KMS-11 (cell line): ENCODE measurements around the gene PLXNA4.

Source experiments
- H2AFZ ChIP-seq: fragments of 200-600 bp; sonication (generic); 2 replicates; pipeline ENCODE4 v1.6.1; 2016; ENCODE audit warnings: antibody characterized with exemption, mixed run types, low read depth
- H3K27ac ChIP-seq: fragments of 200-600 bp; sonication (generic); 2 replicates; pipeline ENCODE4 v1.6.1; 2016; ENCODE audit warnings: mild to moderate bottlenecking, mixed run types
- H3K27me3 ChIP-seq: fragments of 200-600 bp; sonication (generic); 2 replicates; pipeline ENCODE4 v1.6.1; 2017; ENCODE audit warnings: mild to moderate bottlenecking, low read depth, mixed run types, moderate library complexity; ENCODE audit not compliant: insufficient read depth
- H3K36me3 ChIP-seq: fragments of 200-600 bp; sonication (generic); 2 replicates; pipeline ENCODE4 v1.6.1; 2017; ENCODE audit warnings: mild to moderate bottlenecking, mixed run types; ENCODE audit not compliant: insufficient read depth
- H3K4me1 ChIP-seq: fragments of 200-600 bp; sonication (generic); 2 replicates; pipeline ENCODE4 v1.6.1; 2016; ENCODE audit warnings: mild to moderate bottlenecking, low read depth, mixed run types; ENCODE audit not compliant: poor library complexity, severe bottlenecking
- H3K4me2 ChIP-seq: fragments of 200-600 bp; sonication (generic); 2 replicates; pipeline ENCODE4 v1.7.0; 2016; ENCODE audit warnings: mild to moderate bottlenecking, mixed run types
- H3K4me3 ChIP-seq: fragments of 200-600 bp; sonication (generic); IDR thresholded peaks from 2 replicates; pipeline ENCODE4 v1.6.1; 2017; ENCODE audit warnings: low read depth, low read length, mixed read lengths; ENCODE audit not compliant: insufficient read depth
- H3K79me2 ChIP-seq: fragments of 200-600 bp; sonication (generic); 2 replicates; pipeline ENCODE4 v1.6.1; 2016; ENCODE audit warnings: low read depth, mixed run types; ENCODE audit not compliant: insufficient read depth
- H3K9ac ChIP-seq: fragments of 200-600 bp; sonication (generic); 2 replicates; pipeline ENCODE4 v1.6.1; 2016; ENCODE audit warnings: mild to moderate bottlenecking, mixed run types
- H4K20me1 ChIP-seq: fragments of 200-600 bp; sonication (generic); 2 replicates; pipeline ENCODE4 v1.6.1; 2016; ENCODE audit warnings: mild to moderate bottlenecking, mixed run types; ENCODE audit not compliant: insufficient read depth
- TF ChIP-seq, protein P1 (sequence below): fragments of 200-600 bp; sonication (generic); conservative IDR thresholded peaks from 2 replicates; pipeline ENCODE4 v1.6.1; 2017; ENCODE audit warnings: low read depth, mild to moderate bottlenecking, antibody characterized with exemption, low read length, moderate library complexity, mixed read lengths

PLXNA4 gene

DNA sequence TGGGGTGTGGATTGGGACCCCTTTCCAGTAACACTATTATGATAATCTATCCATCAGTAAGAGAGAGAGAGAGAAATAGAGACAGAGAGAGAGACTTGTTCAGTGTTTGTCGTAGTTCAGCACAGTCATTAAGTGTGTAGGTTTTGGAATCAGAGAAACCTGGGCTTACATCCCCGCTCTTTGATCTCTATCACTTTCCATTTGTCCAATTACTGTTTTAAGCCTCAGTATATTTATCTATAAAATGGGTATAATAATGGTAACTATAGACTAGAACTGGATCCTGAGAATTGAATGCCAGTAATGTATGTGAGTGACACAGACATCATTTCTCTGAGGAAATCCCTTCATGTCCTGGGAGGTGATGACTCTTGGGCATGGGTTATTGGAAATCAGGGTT lies 460.5 kb downstream of the PLXNA4 start:
- TF ChIP-seq, protein P1, sequence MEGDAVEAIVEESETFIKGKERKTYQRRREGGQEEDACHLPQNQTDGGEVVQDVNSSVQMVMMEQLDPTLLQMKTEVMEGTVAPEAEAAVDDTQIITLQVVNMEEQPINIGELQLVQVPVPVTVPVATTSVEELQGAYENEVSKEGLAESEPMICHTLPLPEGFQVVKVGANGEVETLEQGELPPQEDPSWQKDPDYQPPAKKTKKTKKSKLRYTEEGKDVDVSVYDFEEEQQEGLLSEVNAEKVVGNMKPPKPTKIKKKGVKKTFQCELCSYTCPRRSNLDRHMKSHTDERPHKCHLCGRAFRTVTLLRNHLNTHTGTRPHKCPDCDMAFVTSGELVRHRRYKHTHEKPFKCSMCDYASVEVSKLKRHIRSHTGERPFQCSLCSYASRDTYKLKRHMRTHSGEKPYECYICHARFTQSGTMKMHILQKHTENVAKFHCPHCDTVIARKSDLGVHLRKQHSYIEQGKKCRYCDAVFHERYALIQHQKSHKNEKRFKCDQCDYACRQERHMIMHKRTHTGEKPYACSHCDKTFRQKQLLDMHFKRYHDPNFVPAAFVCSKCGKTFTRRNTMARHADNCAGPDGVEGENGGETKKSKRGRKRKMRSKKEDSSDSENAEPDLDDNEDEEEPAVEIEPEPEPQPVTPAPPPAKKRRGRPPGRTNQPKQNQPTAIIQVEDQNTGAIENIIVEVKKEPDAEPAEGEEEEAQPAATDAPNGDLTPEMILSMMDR: no peak
- Histone ChIP-seq H3K9ac (no peak overlapping the region), H3K4me2 (no peak overlapping the region), H3K27ac (no peak overlapping the region), H4K20me1 (no peaks in the 10 kb centered on the region), H3K36me3 (no peaks in the 10 kb centered on the region), H3K27me3 (no peaks in the 10 kb centered on the region), H3K4me1 (no peaks in the 10 kb centered on the region), H2AFZ (no peak overlapping the region), H3K79me2 (no peaks in the 10 kb centered on the region), H3K4me3 (no peak overlapping the region)

DNA sequence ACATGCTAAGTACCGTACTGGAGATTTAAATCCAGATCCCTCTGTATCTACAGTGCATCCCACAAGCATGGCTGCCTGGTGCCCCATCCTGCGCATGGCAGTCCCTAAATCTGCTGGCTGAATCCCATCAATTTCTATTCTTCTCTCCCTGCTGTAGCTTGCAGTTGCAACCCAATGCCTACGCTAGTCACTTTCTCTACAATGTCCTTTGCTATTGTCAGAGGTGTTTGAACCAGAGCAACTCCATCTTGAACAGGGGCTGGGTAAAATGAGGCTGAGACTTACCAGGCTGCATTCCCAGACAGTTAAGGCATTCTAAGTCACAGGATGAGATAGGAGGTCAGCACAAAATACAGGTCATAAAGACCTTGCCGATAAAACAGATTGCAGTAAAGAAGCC lies 461.2 kb downstream of the PLXNA4 start:
- H3K4me1 ChIP-seq: no peaks in the 10 kb centered on the region
- no peak overlapping the region for H3K27ac ChIP-seq
- H4K20me1 ChIP-seq: no peaks in the 10 kb centered on the region
- no peak overlapping the region for H3K9ac ChIP-seq
- TF ChIP-seq, protein P1: no peak
- H3K27me3 ChIP-seq: no peaks in the 10 kb centered on the region
- H3K4me3 ChIP-seq: no peak overlapping the region
- no peaks in the 10 kb centered on the region for H3K36me3 ChIP-seq
- H3K4me2 ChIP-seq: no peak overlapping the region
- no peaks in the 10 kb centered on the region for H3K79me2 ChIP-seq
- H2AFZ ChIP-seq: no peak overlapping the region

DNA sequence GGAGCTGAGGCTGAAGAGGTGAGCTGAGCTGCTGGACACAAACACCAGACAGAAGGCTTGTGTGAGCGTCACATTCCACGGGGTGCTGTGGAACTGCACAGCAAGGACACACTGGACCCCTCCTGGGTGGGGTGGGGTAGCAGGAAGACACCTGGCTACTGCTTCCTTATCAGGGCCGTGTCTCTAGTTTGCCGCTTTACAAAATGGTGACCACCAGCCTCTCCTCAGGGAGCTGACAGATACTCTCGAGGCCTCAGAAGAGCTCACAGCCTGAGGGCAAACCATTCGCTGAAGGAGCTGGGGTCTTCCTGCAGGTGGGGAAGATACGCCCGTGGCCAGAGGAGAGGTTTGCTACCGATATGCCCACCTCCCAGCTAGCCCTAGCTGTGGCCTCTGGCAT lies 461.9 kb downstream of the PLXNA4 start:
- H3K36me3 ChIP-seq: no peaks in the 10 kb centered on the region
- no peaks in the 10 kb centered on the region for H3K27me3 ChIP-seq
- H3K4me3 ChIP-seq: no peak overlapping the region
- H2AFZ ChIP-seq: no peak overlapping the region
- no peak overlapping the region for H3K4me2 ChIP-seq
- TF ChIP-seq, protein P1: no peak
- no peaks in the 10 kb centered on the region for H3K79me2 ChIP-seq
- H3K4me1 ChIP-seq: no peaks in the 10 kb centered on the region
- no peak overlapping the region for H3K9ac ChIP-seq
- H4K20me1 ChIP-seq: no peaks in the 10 kb centered on the region
- no peak overlapping the region for H3K27ac ChIP-seq

DNA sequence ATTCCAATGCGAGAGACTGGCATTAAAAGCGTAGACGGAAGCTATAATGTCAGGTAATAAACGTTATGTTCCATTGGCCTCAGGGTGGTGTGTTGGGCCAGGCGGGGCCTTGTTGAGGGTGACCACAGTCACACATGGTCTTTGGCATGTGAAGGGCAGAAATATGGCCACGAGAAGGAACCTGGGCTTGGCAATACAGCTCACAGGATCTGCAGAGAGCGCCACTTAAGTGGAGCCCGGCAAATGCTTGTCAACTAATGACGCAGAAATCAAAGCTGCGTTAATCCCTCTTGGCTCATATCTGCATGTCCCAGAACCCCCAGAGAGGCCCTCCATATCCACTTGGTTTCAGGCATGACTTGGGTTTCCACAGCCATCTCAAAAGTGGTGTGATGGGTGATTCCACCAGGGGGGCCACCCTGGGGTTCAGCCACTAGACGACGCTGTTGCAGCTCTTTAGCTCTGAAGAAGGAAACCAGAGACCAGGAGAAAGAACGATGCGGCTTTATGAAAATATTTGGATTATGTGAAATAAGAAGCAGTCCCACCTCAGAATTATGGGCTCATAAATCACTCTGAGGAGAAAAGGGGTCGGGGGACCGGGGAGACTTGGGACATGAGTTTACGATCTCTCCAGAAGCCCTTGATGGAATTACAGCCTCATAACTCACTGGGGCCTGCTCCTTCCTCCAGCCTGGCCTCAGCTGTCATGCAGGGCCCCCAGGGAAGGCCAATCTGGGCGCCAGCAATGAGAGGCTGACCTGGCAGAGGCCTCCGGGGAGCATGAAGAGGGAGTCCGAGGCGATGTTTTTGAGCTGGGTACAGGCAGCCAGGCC lies 462.5 kb downstream of the PLXNA4 start:
- Histone ChIP-seq H4K20me1 (no peaks in the 10 kb centered on the region), H3K4me2 (no peak overlapping the region), H3K36me3 (no peaks in the 10 kb centered on the region), H3K4me1 (no peaks in the 10 kb centered on the region), H3K4me3 (no peak overlapping the region), H3K27ac (no peak overlapping the region), H3K79me2 (no peaks in the 10 kb centered on the region), H2AFZ (no peak overlapping the region), H3K27me3 (no peaks in the 10 kb centered on the region), H3K9ac (no peak overlapping the region)
- TF ChIP-seq, protein P1: no peak
